ENCODE measurements around the gene ABLIM2. TPM values are rescaled to one million over a fixed set of nuclear protein-coding genes. Genes with fewer than 3 reads are reported as not detected.
A peak's percentile ranks its signal among the peaks of the same experiment; 100 is the strongest.

The ABLIM2 gene
- total and polyA plus RNA-seq, 2 experiments from 2014 or later: 1.5 to 4.3 TPM

- no peak for TF ChIP-seq REST (IDR thresholded peaks at IDR 0.05; ENCODE audit: unreplicated experiment)
- no peak for TF ChIP-seq ZNF114 (CRISPR knock-in tag; IDR thresholded peaks at IDR 0.05)
- TF ChIP-seq ZNF331 (CRISPR knock-in tag; IDR thresholded peaks at IDR 0.05; ENCODE audit: low read depth): no peak
These were observed 226.3 kb downstream of the ABLIM2 start (continued) for GRCh38 chr4:7932287-7932686.

GRCh38 chr4:7929118-7929951, 229.3 kb downstream of the ABLIM2 start:
- peaks cover 19% of the 10 kb centered on the region for H3K4me1 ChIP-seq (ENCODE audit: insufficient read depth)
- Mint-ChIP-seq H3K27ac (peak overlapping the region; percentile 60; the same call in 1 of the 2 replicates), H3K9me3 (no peaks in the 10 kb centered on the region), H3K36me3 (ENCODE audit: low read depth) (peaks cover 9% of the 10 kb centered on the region; the same call in 1 of the 3 replicates), H3K27me3 (ENCODE audit: insufficient read depth, low read depth, poor library complexity) (no peaks in the 10 kb centered on the region), H3K4me1 (peaks cover 33% of the 10 kb centered on the region), H3K4me3 (peak overlapping the region; percentile 29; the same call in 1 of the 3 replicates)
- H3K4me2 ChIP-seq: peak overlapping the region; percentile 68
- no peaks in the 10 kb centered on the region for H3K27me3 ChIP-seq (ENCODE audit: insufficient read depth)
- no peaks in the 10 kb centered on the region for H3K36me3 ChIP-seq (ENCODE audit: insufficient read depth)
- no peaks in the 10 kb centered on the region for H3F3A ChIP-seq (replicated peaks; ENCODE audit: low read depth)
- H3K27ac ChIP-seq (ENCODE audit: low read depth): 0 out of 2 replicates have a peak overlapping the region, but pooled peaks have one; percentile 32
- peaks cover 12% of the 10 kb centered on the region for H4K20me1 ChIP-seq (replicated peaks; ENCODE audit: insufficient read depth)
- no peaks in the 10 kb centered on the region for H3K9me2 ChIP-seq (ENCODE audit: insufficient read depth)
- DNase-seq (ENCODE audit: low spot score) (peak; percentile 74), ATAC-seq (peak; percentile 96)
- peak; percentile 9 to 48; a peak in 2 of 4 replicates for TF ChIP-seq CTCF (conservative IDR thresholded peaks at IDR 0.05; ENCODE audit: low read depth in 2 of 2)
- TF ChIP-seq STAT1 (IDR thresholded peaks at IDR 0.05; ENCODE audit: unreplicated experiment): no peak
- no peak overlapping the region for H2AFZ ChIP-seq
- H3K4me3 ChIP-seq: no peak overlapping the region
- H3K79me2 ChIP-seq (replicated peaks; ENCODE audit: insufficient read depth): peaks cover 97% of the 10 kb centered on the region

- Histone ChIP-seq H3K4me3 (no peak overlapping the region), H3K4me1 (ENCODE audit: insufficient read depth) (peaks cover 23% of the 10 kb centered on the region), H3K79me2 (replicated peaks; ENCODE audit: insufficient read depth) (peaks cover 97% of the 10 kb centered on the region), H3K36me3 (ENCODE audit: insufficient read depth) (no peaks in the 10 kb centered on the region), H3K27ac (ENCODE audit: low read depth) (0 out of 2 replicates have a peak overlapping the region, but pooled peaks have one; percentile 32), H3F3A (replicated peaks; ENCODE audit: low read depth) (no peaks in the 10 kb centered on the region), H3K4me2 (no peak overlapping the region), H4K20me1 (replicated peaks; ENCODE audit: insufficient read depth) (peaks cover 10% of the 10 kb centered on the region), H2AFZ (no peak overlapping the region), H3K27me3 (ENCODE audit: insufficient read depth) (no peaks in the 10 kb centered on the region), H3K9me2 (ENCODE audit: insufficient read depth) (no peaks in the 10 kb centered on the region)
- Mint-ChIP-seq H3K4me3 (no peak overlapping the region), H3K27ac (no peak overlapping the region), H3K27me3 (ENCODE audit: insufficient read depth, low read depth, poor library complexity) (no peaks in the 10 kb centered on the region), H3K9me3 (no peaks in the 10 kb centered on the region; the same call in 2 of the 3 replicates), H3K4me1 (peaks cover 33% of the 10 kb centered on the region), H3K36me3 (ENCODE audit: low read depth) (peaks cover 6% of the 10 kb centered on the region; the same call in 1 of the 3 replicates)
- TF ChIP-seq POLR2AphosphoS5 (IDR thresholded peaks at IDR 0.05; ENCODE audit: low read depth) (no peak), STAT1 (IDR thresholded peaks at IDR 0.05; ENCODE audit: unreplicated experiment) (no peak), REST (IDR thresholded peaks at IDR 0.05; ENCODE audit: unreplicated experiment) (no peak), ZNF114 (CRISPR knock-in tag; IDR thresholded peaks at IDR 0.05) (no peak), ETS1 (IDR thresholded peaks at IDR 0.05) (no peak), EZH2 (IDR thresholded peaks at IDR 0.05; ENCODE audit: low read depth, unreplicated experiment) (no peak), JUNB (IDR thresholded peaks at IDR 0.05; ENCODE audit: unreplicated experiment) (no peak)
- DNase-seq (ENCODE audit: low spot score) (no peak), ATAC-seq (no peak)
These were observed 229.9 kb downstream of the ABLIM2 start for GRCh38 chr4:7928711-7929110.
